ENCODE measurements around the gene HLA-A.
A peak's percentile ranks its signal among the peaks of the same experiment; 100 is the strongest.

Gene HLA-A

DNA sequence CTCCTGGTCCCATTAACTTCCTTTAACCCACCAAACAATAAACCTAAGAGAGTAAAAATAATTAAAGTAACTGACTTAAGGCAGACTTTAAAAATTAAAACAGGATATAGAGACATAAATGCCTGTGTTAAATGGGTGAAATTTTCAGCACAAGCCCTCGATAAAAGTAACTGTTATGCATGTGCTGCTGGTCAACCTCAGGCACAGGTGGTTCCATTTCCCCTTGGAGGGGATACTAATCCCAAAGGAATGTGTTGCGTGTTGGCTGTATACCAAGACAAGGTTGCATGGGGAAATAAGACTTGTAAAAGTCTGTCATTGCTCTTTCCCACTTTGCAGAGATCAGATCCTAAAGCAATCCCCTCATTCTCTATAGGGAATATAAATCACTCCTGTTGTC lies 25.8 kb downstream of the HLA-A start:
- no peak overlapping the region for H3K4ac ChIP-seq (ENCODE audit: low read depth, low read length)
- no peak overlapping the region for H2BK120ac ChIP-seq (ENCODE audit: low read depth, low read length)
- no peak overlapping the region for H3K56ac ChIP-seq (ENCODE audit: low read length)
- no peak overlapping the region for H3K4me3 ChIP-seq (ENCODE audit: low read length)
- no peaks in the 10 kb centered on the region for H3K79me2 ChIP-seq (ENCODE audit: control insufficient read depth, insufficient read depth, low read length)
- H3K79me1 ChIP-seq (ENCODE audit: low read length): no peaks in the 10 kb centered on the region
- H3K27me3 ChIP-seq (ENCODE audit: insufficient read depth, low read length, poor library complexity): no peaks in the 10 kb centered on the region
- no peak overlapping the region for H3K9ac ChIP-seq (ENCODE audit: low read length)
- no peak overlapping the region for H3K4me2 ChIP-seq (ENCODE audit: low read length)
- no peak overlapping the region for H4K5ac ChIP-seq (ENCODE audit: low read length)
- no peak overlapping the region for H3K23ac ChIP-seq (ENCODE audit: low read length)
- no peak overlapping the region for H2AK5ac ChIP-seq (ENCODE audit: low read length)
- no peak overlapping the region for H3K18ac ChIP-seq (ENCODE audit: low read length)
- H4K8ac ChIP-seq (ENCODE audit: low read depth, low read length): no peak overlapping the region
- H3K4me1 ChIP-seq (ENCODE audit: control insufficient read depth, low read depth, low read length): peaks cover 6% of the 10 kb centered on the region
- WGBS (ENCODE audit: extremely low coverage, insufficient coverage, low lambda C conversion rate): no CpG with 5 or more reads among the region's 2 CpGs
- no peak overlapping the region for H2BK15ac ChIP-seq (replicated peaks; ENCODE audit: low read depth)
- DNase-seq: no peak
- H3K36me3 ChIP-seq (ENCODE audit: control insufficient read depth, insufficient read depth, low read length): no peaks in the 10 kb centered on the region
- H3K27ac ChIP-seq (ENCODE audit: low read depth, low read length): no peak overlapping the region
- H2BK5ac ChIP-seq (ENCODE audit: low read length): no peak overlapping the region

DNA sequence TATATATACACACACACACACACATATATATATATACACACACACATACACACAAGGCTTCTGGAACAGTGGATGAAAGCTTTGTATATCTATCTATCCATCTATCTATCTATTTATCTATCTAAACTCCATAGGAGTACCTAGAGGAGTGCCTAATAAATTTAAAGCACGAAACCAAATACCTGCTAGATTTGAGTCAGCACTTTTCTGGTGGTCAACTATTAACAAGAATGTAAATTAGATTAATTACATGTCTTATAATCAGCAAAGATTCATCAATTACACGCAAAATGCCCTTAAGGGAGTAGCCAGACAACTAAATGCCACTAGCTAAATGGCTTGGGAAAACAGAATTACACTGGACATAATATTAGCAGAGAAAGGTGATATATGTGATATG lies 26.6 kb downstream of the HLA-A start:
- H4K8ac ChIP-seq (ENCODE audit: low read depth, low read length): no peak overlapping the region
- no peaks in the 10 kb centered on the region for H3K36me3 ChIP-seq (ENCODE audit: control insufficient read depth, insufficient read depth, low read length)
- H3K23ac ChIP-seq (ENCODE audit: low read length): no peak overlapping the region
- H3K27me3 ChIP-seq (ENCODE audit: insufficient read depth, low read length, poor library complexity): no peaks in the 10 kb centered on the region
- H3K4me1 ChIP-seq (ENCODE audit: control insufficient read depth, low read depth, low read length): peaks cover 6% of the 10 kb centered on the region
- H2AK5ac ChIP-seq (ENCODE audit: low read length): no peak overlapping the region
- H2BK15ac ChIP-seq (replicated peaks; ENCODE audit: low read depth): no peak overlapping the region
- no peak overlapping the region for H2BK5ac ChIP-seq (ENCODE audit: low read length)
- whole genome bisulfite sequencing (ENCODE audit: extremely low coverage, insufficient coverage, low lambda C conversion rate): no CpG with 5 or more reads among the region's 2 CpGs
- H3K79me2 ChIP-seq (ENCODE audit: control insufficient read depth, insufficient read depth, low read length): no peaks in the 10 kb centered on the region
- H3K4me3 ChIP-seq (ENCODE audit: low read length): no peak overlapping the region
- H3K27ac ChIP-seq (ENCODE audit: low read depth, low read length): no peak overlapping the region
- no peak overlapping the region for H2BK120ac ChIP-seq (ENCODE audit: low read depth, low read length)
- no peak overlapping the region for H3K4me2 ChIP-seq (ENCODE audit: low read length)
- H3K9ac ChIP-seq (ENCODE audit: low read length): no peak overlapping the region
- H4K5ac ChIP-seq (ENCODE audit: low read length): no peak overlapping the region
- no peak overlapping the region for H3K18ac ChIP-seq (ENCODE audit: low read length)
- DNase-seq: no peak
- H3K79me1 ChIP-seq (ENCODE audit: low read length): no peaks in the 10 kb centered on the region
- H3K4ac ChIP-seq (ENCODE audit: low read depth, low read length): no peak overlapping the region
- no peak overlapping the region for H3K56ac ChIP-seq (ENCODE audit: low read length)

DNA sequence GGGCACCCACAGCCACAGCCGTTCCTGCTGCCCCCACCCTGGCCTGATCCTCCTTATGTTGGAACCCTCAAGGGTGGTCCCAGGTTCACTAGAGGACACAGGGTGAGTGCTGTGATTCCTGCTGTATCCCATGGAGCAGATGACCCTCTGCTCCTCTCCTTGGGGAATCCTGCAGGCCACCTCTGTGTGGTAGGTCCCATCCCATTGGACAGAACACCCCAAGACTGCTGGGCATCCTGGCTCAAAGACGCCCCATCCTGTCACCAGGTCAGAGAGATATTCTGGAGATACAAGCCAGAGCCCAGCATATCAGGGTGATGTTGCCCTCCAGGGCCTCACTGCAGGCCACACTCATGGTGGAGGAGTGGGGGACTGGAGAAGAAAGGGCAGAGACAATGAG lies 28.4 kb downstream of the HLA-A start:
- H4K8ac ChIP-seq (ENCODE audit: low read depth, low read length): no peak overlapping the region
- no peak overlapping the region for H3K4ac ChIP-seq (ENCODE audit: low read depth, low read length)
- no peaks in the 10 kb centered on the region for H3K27me3 ChIP-seq (ENCODE audit: insufficient read depth, low read length, poor library complexity)
- WGBS (ENCODE audit: extremely low coverage, insufficient coverage, low lambda C conversion rate): no CpG with 5 or more reads among the region's 2 CpGs
- H3K18ac ChIP-seq (ENCODE audit: low read length): no peak overlapping the region
- no peaks in the 10 kb centered on the region for H3K79me1 ChIP-seq (ENCODE audit: low read length)
- no peak overlapping the region for H3K56ac ChIP-seq (ENCODE audit: low read length)
- H2BK5ac ChIP-seq (ENCODE audit: low read length): no peak overlapping the region
- DNase-seq: no peak
- H3K4me2 ChIP-seq (ENCODE audit: low read length): no peak overlapping the region
- H2AK5ac ChIP-seq (ENCODE audit: low read length): no peak overlapping the region
- H3K27ac ChIP-seq (ENCODE audit: low read depth, low read length): no peak overlapping the region
- no peaks in the 10 kb centered on the region for H3K79me2 ChIP-seq (ENCODE audit: control insufficient read depth, insufficient read depth, low read length)
- H3K4me1 ChIP-seq (ENCODE audit: control insufficient read depth, low read depth, low read length): peaks cover 4% of the 10 kb centered on the region
- H3K4me3 ChIP-seq (ENCODE audit: low read length): no peak overlapping the region
- no peak overlapping the region for H3K9ac ChIP-seq (ENCODE audit: low read length)
- no peaks in the 10 kb centered on the region for H3K36me3 ChIP-seq (ENCODE audit: control insufficient read depth, insufficient read depth, low read length)
- H3K23ac ChIP-seq (ENCODE audit: low read length): no peak overlapping the region
- H2BK15ac ChIP-seq (replicated peaks; ENCODE audit: low read depth): no peak overlapping the region
- no peak overlapping the region for H2BK120ac ChIP-seq (ENCODE audit: low read depth, low read length)
- no peak overlapping the region for H4K5ac ChIP-seq (ENCODE audit: low read length)

DNA sequence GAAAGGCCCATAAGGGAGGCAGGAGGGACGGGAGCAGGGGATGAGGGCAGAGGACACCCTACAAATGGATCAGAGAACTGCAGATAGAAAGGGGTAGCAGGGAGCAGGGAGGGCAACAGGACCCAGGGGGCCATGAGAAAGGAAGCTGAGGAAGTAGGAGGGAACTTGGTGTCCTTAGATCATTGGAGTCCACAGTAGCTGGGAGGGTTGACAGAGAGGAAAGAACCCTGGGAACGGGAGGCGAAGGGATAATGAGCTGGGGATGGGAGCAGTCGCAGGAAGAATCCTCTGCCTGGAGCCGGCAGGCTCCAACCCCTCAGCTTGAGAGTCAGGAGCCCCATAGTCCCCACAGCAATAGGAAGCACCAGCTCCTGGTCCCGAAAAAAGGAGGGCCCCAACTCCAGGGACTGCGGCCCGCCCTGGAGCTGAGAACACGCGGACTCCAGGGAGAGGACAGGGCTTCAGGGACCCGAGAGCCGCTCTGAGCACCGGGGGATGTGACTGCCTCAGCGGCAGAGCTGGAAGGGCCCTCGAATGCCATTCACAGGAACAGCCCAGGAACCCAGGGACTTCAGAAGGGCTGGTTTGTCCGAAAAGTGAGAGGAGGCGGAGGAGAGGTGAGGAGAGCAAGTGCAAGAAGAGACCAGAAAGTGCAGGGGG lies 32.7 kb downstream of the HLA-A start:
- H2AK5ac ChIP-seq (ENCODE audit: low read length): no peak overlapping the region
- H3K27ac ChIP-seq (ENCODE audit: low read depth, low read length): no peak overlapping the region
- H2BK5ac ChIP-seq (ENCODE audit: low read length): no peak overlapping the region
- H2BK15ac ChIP-seq (replicated peaks; ENCODE audit: low read depth): no peak overlapping the region
- peaks cover 5% of the 10 kb centered on the region for H3K4me1 ChIP-seq (ENCODE audit: control insufficient read depth, low read depth, low read length)
- no peak overlapping the region for H3K23ac ChIP-seq (ENCODE audit: low read length)
- peak overlapping the region; percentile 68 for H3K56ac ChIP-seq (ENCODE audit: low read length)
- no peaks in the 10 kb centered on the region for H3K36me3 ChIP-seq (ENCODE audit: control insufficient read depth, insufficient read depth, low read length)
- H3K27me3 ChIP-seq (ENCODE audit: insufficient read depth, low read length, poor library complexity): no peaks in the 10 kb centered on the region
- no peak overlapping the region for H2BK120ac ChIP-seq (ENCODE audit: low read depth, low read length)
- no peak overlapping the region for H4K5ac ChIP-seq (ENCODE audit: low read length)
- H4K8ac ChIP-seq (ENCODE audit: low read depth, low read length): no peak overlapping the region
- H3K18ac ChIP-seq (ENCODE audit: low read length): no peak overlapping the region
- H3K4ac ChIP-seq (ENCODE audit: low read depth, low read length): no peak overlapping the region
- H3K4me3 ChIP-seq (ENCODE audit: low read length): no peak overlapping the region
- H3K9ac ChIP-seq (ENCODE audit: low read length): peak overlapping the region; percentile 29
- H3K79me2 ChIP-seq (ENCODE audit: control insufficient read depth, insufficient read depth, low read length): no peaks in the 10 kb centered on the region
- H3K4me2 ChIP-seq (ENCODE audit: low read length): peak overlapping the region; percentile 58
- no peaks in the 10 kb centered on the region for H3K79me1 ChIP-seq (ENCODE audit: low read length)
- peak; percentile 58 for DNase-seq
- WGBS (ENCODE audit: extremely low coverage, insufficient coverage, low lambda C conversion rate): no CpG with 5 or more reads among the region's 17 CpGs

DNA sequence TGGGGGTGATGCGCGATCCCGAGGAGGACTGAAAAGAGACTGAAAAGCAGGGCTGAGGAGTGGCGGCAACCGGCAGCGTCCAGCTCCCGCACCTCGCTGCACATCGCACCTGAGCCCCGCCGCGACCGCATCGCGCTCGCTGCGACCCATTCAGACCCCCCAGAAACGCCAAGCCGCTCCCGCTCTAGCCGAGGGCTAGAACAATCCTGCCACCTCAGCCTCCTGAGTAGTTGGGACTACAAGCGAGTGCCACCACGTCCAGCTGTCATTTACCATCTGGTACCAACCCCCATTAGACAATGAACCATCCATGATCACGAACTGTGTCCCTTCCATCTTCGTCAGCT lies 33.2 kb downstream of the HLA-A start:
- no peaks in the 10 kb centered on the region for H3K27me3 ChIP-seq (ENCODE audit: insufficient read depth, low read length, poor library complexity)
- no peak for DNase-seq

DNA sequence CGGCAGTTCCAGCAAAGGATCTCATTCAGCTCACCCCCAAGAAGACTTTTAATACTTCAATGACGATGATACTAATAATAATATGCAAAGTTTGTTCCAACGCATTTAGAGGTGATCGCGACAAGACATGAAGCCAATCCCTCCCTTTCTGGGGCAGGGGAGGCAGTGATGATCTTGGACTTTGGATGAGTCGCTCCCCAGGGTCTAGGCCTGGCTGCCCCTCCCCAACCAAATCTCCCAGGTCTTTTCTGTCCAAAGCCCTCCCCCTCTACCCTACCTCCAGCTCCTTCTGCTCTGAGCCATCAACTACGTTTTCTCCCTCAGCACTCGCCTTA lies 33.9 kb downstream of the HLA-A start:
- Histone ChIP-seq H2BK5ac (ENCODE audit: low read length) (no peak overlapping the region), H4K5ac (ENCODE audit: low read length) (no peak overlapping the region), H3K4me1 (ENCODE audit: control insufficient read depth, low read depth, low read length) (peaks cover 5% of the 10 kb centered on the region), H3K4me2 (ENCODE audit: low read length) (no peak overlapping the region), H2AK5ac (ENCODE audit: low read length) (no peak overlapping the region), H3K36me3 (ENCODE audit: control insufficient read depth, insufficient read depth, low read length) (no peaks in the 10 kb centered on the region), H3K9ac (ENCODE audit: low read length) (no peak overlapping the region), H3K4ac (ENCODE audit: low read depth, low read length) (no peak overlapping the region), H3K4me3 (ENCODE audit: low read length) (no peak overlapping the region), H3K79me1 (ENCODE audit: low read length) (no peaks in the 10 kb centered on the region), H2BK15ac (replicated peaks; ENCODE audit: low read depth) (no peak overlapping the region), H3K79me2 (ENCODE audit: control insufficient read depth, insufficient read depth, low read length) (no peaks in the 10 kb centered on the region), H3K18ac (ENCODE audit: low read length) (no peak overlapping the region), H3K56ac (ENCODE audit: low read length) (peak overlapping the region; percentile 6), H3K27me3 (ENCODE audit: insufficient read depth, low read length, poor library complexity) (no peaks in the 10 kb centered on the region), H3K27ac (ENCODE audit: low read depth, low read length) (peak overlapping the region; percentile 2), H4K8ac (ENCODE audit: low read depth, low read length) (no peak overlapping the region), H2BK120ac (ENCODE audit: low read depth, low read length) (no peak overlapping the region), H3K23ac (ENCODE audit: low read length) (no peak overlapping the region)
- no peak for DNase-seq
- WGBS (ENCODE audit: extremely low coverage, insufficient coverage, low lambda C conversion rate): no CpG with 5 or more reads among the region's 8 CpGs

More for the DNA sequence above, 33.2 kb downstream of the HLA-A start:
- no peak overlapping the region for H3K23ac ChIP-seq (ENCODE audit: low read length)
- H3K4me1 ChIP-seq (ENCODE audit: control insufficient read depth, low read depth, low read length): peaks cover 5% of the 10 kb centered on the region
- peak overlapping the region; percentile 58 for H3K4me2 ChIP-seq (ENCODE audit: low read length)
- H4K8ac ChIP-seq (ENCODE audit: low read depth, low read length): no peak overlapping the region
- no peaks in the 10 kb centered on the region for H3K79me1 ChIP-seq (ENCODE audit: low read length)
- no CpG with 5 or more reads among the region's 25 CpGs for WGBS (ENCODE audit: extremely low coverage, insufficient coverage, low lambda C conversion rate)
- no peak overlapping the region for H2BK120ac ChIP-seq (ENCODE audit: low read depth, low read length)
- H3K79me2 ChIP-seq (ENCODE audit: control insufficient read depth, insufficient read depth, low read length): no peaks in the 10 kb centered on the region
- H3K4ac ChIP-seq (ENCODE audit: low read depth, low read length): no peak overlapping the region
- H3K9ac ChIP-seq (ENCODE audit: low read length): peak overlapping the region; percentile 27
- H3K36me3 ChIP-seq (ENCODE audit: control insufficient read depth, insufficient read depth, low read length): no peaks in the 10 kb centered on the region
- H3K18ac ChIP-seq (ENCODE audit: low read length): no peak overlapping the region
- H3K27ac ChIP-seq (ENCODE audit: low read depth, low read length): no peak overlapping the region
- H2BK5ac ChIP-seq (ENCODE audit: low read length): no peak overlapping the region
- H2AK5ac ChIP-seq (ENCODE audit: low read length): no peak overlapping the region
- H3K4me3 ChIP-seq (ENCODE audit: low read length): no peak overlapping the region
- no peak overlapping the region for H4K5ac ChIP-seq (ENCODE audit: low read length)
- H2BK15ac ChIP-seq (replicated peaks; ENCODE audit: low read depth): no peak overlapping the region
- H3K56ac ChIP-seq (ENCODE audit: low read length): peak overlapping the region; percentile 68
